Astrocyte (in vitro differentiated cells and primary cell): ENCODE results near the gene HECTD2. TPM values are rescaled to one million over a fixed set of nuclear protein-coding genes. Genes with fewer than 3 reads are reported as not detected.

Experiments
- DNase-seq: peaks from one replicate; pipeline ENCODE4 v3.0.0-alpha.2; 2010; ENCODE audit warnings: low read depth
- FAIRE-seq: peaks from 2 replicates; lab custom pipeline; 2011; peaks lifted over from hg19 to GRCh38; lab: Jason Lieb, UNC
- H2AFZ ChIP-seq: 2 replicates; pipeline ENCODE4 v1.6.0; 2012; ENCODE audit warnings: low read depth, low read length, inconsistent platforms
- H3K27ac ChIP-seq: 2 replicates; pipeline ENCODE4 v1.5.1; 2011; ENCODE audit warnings: low read depth, low read length, inconsistent platforms
- H3K27me3 ChIP-seq: 2 replicates; pipeline ENCODE4 v1.6.0; 2011; ENCODE audit warnings: low read length, inconsistent platforms; ENCODE audit not compliant: insufficient read depth
- H3K36me3 ChIP-seq: 2 replicates; pipeline ENCODE4 v1.5.1; 2011; ENCODE audit warnings: low read length, inconsistent platforms; ENCODE audit not compliant: insufficient read depth
- H3K4me1 ChIP-seq: 2 replicates; pipeline ENCODE4 v1.5.1; 2011; ENCODE audit warnings: low read length, inconsistent platforms; ENCODE audit not compliant: insufficient read depth
- H3K4me2 ChIP-seq: 2 replicates; pipeline ENCODE4 v1.6.0; 2012; ENCODE audit warnings: low read length, inconsistent platforms
- H3K4me3 ChIP-seq: 2 replicates; pipeline ENCODE4 v1.5.1; 2011; ENCODE audit warnings: low read depth, mild to moderate bottlenecking, low read length, inconsistent platforms; ENCODE audit not compliant: insufficient read depth
- H3K79me2 ChIP-seq: 2 replicates; pipeline ENCODE4 v1.6.0; 2012; ENCODE audit warnings: mild to moderate bottlenecking, low read length, inconsistent platforms; ENCODE audit not compliant: insufficient read depth
- H3K9ac ChIP-seq: 2 replicates; pipeline ENCODE4 v1.6.0; 2012; ENCODE audit warnings: mild to moderate bottlenecking, low read length, inconsistent platforms
- H3K9me3 ChIP-seq: 2 replicates; pipeline ENCODE4 v1.5.1; 2012; ENCODE audit warnings: low read depth, mild to moderate bottlenecking, low read length, inconsistent platforms; ENCODE audit not compliant: insufficient read depth
- H4K20me1 ChIP-seq: 2 replicates; pipeline ENCODE4 v1.6.0; 2012; ENCODE audit warnings: low read length, inconsistent platforms; ENCODE audit not compliant: insufficient read depth
- H3K27ac Mint-ChIP-seq: one replicate; pipeline ENCODE4 v1.8.0; 2021; ENCODE audit warnings: mild to moderate bottlenecking, mixed read lengths; ENCODE audit not compliant: unreplicated experiment
- H3K27me3 Mint-ChIP-seq: one replicate; pipeline ENCODE4 v1.8.0; 2021; ENCODE audit warnings: low read depth, mixed read lengths; ENCODE audit not compliant: unreplicated experiment
- H3K36me3 Mint-ChIP-seq: one replicate; pipeline ENCODE4 v1.8.0; 2021; ENCODE audit warnings: low read depth, mixed read lengths; ENCODE audit not compliant: unreplicated experiment
- H3K4me1 Mint-ChIP-seq: one replicate; pipeline ENCODE4 v1.8.0; 2021; ENCODE audit warnings: low read depth, mixed read lengths; ENCODE audit not compliant: unreplicated experiment
- H3K4me3 Mint-ChIP-seq: one replicate; pipeline ENCODE4 v1.8.0; 2021; ENCODE audit warnings: mild to moderate bottlenecking, moderate library complexity, mixed read lengths; ENCODE audit not compliant: unreplicated experiment
- H3K9me3 Mint-ChIP-seq: one replicate; pipeline ENCODE4 v1.8.0; 2021; ENCODE audit warnings: mild to moderate bottlenecking, mixed read lengths; ENCODE audit not compliant: unreplicated experiment
- EZH2 ChIP-seq: IDR thresholded peaks from 2 replicates; pipeline ENCODE4 v1.6.1; 2012; ENCODE audit warnings: mild to moderate bottlenecking, low read length, inconsistent platforms; ENCODE audit not compliant: insufficient read depth
- total RNA-seq: library from RNA; stranded (reverse); gene quantifications from 2 replicates; pipeline ENCODE4 v1.2.1, GENCODE V29; 2021
- TF ChIP-seq, protein P1 (sequence below): IDR thresholded peaks from 2 replicates; pipeline ENCODE4 v1.5.1; 2011; ENCODE audit warnings: low read depth, mild to moderate bottlenecking, inconsistent platforms, low read length, moderate library complexity; ENCODE audit not compliant: insufficient read depth

The HECTD2 gene
- total RNA-seq, 1 donor from 2014 or later: 11.9 TPM

DNA sequence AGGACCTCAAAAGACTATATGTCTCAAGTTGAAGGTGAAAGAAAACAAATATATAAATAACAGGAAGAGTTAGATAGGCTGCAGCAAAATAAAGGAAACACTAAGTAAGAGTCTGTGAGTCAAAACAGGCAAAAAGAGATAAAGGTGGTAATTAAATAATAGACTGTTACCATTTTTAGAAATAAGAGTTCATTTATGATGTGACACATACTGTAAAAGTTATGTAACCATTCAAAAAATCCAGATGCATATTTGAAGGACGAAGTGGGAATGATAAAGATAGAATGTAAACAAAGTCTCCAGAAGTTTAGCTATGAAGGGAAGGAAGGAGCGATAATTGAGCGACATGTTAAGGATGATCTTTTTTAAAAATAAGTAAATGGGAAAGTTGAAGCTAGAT is 50.5 kb downstream of the HECTD2 start:
- no peaks in the 10 kb centered on the region for H3K27me3 ChIP-seq
- H4K20me1 ChIP-seq: no peaks in the 10 kb centered on the region
- H3K27me3 Mint-ChIP-seq: no peaks in the 10 kb centered on the region
- H3K27ac ChIP-seq: no peak overlapping the region
- no peak overlapping the region for H3K4me3 ChIP-seq
- H3K36me3 ChIP-seq: peaks cover 6% of the 10 kb centered on the region
- peaks cover 5% of the 10 kb centered on the region for H3K9me3 Mint-ChIP-seq
- peaks cover 10% of the 10 kb centered on the region for H3K36me3 Mint-ChIP-seq
- no peak overlapping the region for H3K4me3 Mint-ChIP-seq
- no peaks in the 10 kb centered on the region for H3K4me1 Mint-ChIP-seq
- H3K4me1 ChIP-seq: no peaks in the 10 kb centered on the region
- no peak for FAIRE-seq
- H3K9me3 ChIP-seq: no peaks in the 10 kb centered on the region
- no peak overlapping the region for H3K9ac ChIP-seq
- no peak overlapping the region for H3K27ac Mint-ChIP-seq
- no peak for DNase-seq
- no peak overlapping the region for H3K4me2 ChIP-seq
- no peaks in the 10 kb centered on the region for H3K79me2 ChIP-seq
- TF ChIP-seq, protein P1, sequence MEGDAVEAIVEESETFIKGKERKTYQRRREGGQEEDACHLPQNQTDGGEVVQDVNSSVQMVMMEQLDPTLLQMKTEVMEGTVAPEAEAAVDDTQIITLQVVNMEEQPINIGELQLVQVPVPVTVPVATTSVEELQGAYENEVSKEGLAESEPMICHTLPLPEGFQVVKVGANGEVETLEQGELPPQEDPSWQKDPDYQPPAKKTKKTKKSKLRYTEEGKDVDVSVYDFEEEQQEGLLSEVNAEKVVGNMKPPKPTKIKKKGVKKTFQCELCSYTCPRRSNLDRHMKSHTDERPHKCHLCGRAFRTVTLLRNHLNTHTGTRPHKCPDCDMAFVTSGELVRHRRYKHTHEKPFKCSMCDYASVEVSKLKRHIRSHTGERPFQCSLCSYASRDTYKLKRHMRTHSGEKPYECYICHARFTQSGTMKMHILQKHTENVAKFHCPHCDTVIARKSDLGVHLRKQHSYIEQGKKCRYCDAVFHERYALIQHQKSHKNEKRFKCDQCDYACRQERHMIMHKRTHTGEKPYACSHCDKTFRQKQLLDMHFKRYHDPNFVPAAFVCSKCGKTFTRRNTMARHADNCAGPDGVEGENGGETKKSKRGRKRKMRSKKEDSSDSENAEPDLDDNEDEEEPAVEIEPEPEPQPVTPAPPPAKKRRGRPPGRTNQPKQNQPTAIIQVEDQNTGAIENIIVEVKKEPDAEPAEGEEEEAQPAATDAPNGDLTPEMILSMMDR: no peak
- TF ChIP-seq EZH2: no peak
- no peak overlapping the region for H2AFZ ChIP-seq

DNA sequence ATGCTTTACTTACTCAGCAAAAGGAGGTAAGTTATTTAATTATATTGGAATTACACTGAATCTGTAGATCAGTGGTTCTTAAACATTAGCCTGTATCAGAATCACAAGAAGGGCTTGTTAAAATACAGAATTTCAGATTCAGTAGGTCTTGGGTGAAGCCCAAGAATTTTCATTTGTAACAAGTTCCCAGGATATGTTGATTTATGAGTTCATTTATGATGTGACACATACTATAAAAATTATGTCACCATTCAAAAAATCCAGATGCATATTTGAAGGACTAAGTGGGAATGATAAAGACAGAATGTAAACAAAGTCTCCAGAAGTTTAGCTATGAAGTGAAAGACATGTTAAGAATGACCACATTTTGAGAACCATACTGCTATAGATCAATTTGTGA is 52.3 kb downstream of the HECTD2 start:
- DNase-seq: peak; percentile 12
- no peak overlapping the region for H3K4me2 ChIP-seq
- H3K9me3 ChIP-seq: no peaks in the 10 kb centered on the region
- Mint-ChIP-seq H3K36me3 (peaks cover 20% of the 10 kb centered on the region), H3K4me3 (no peak overlapping the region), H3K27me3 (no peaks in the 10 kb centered on the region), H3K27ac (no peak overlapping the region), H3K9me3 (peaks cover 9% of the 10 kb centered on the region), H3K4me1 (no peaks in the 10 kb centered on the region)
- TF ChIP-seq, protein P1: no peak
- TF ChIP-seq EZH2: no peak
- H2AFZ ChIP-seq: no peak overlapping the region
- no peak overlapping the region for H3K4me3 ChIP-seq
- no peak overlapping the region for H3K9ac ChIP-seq
- FAIRE-seq: no peak
- H3K4me1 ChIP-seq: no peaks in the 10 kb centered on the region
- no peaks in the 10 kb centered on the region for H4K20me1 ChIP-seq
- no peak overlapping the region for H3K27ac ChIP-seq
- H3K36me3 ChIP-seq: peaks cover 6% of the 10 kb centered on the region
- H3K27me3 ChIP-seq: no peaks in the 10 kb centered on the region
- H3K79me2 ChIP-seq: no peaks in the 10 kb centered on the region

DNA sequence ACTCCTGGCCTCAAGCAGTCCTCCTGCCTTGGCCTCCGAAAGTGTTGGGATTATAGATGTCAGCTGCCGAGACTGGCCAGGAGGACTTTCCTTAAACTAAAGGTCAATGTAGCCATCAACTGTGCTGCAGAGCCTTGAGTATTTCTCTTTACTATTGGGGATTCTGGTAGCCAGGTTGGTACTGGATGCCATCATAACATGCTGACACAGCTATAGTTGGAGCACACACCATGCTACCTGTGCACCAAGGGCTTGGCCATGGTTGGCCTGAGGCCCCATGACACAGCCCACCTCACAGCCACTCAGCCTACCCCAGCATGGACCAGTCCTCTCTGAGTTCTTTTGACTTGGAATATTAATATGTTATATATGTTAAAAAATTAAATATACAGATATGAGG is 54.4 kb downstream of the HECTD2 start:
- peaks cover 40% of the 10 kb centered on the region for H3K36me3 Mint-ChIP-seq
- H3K79me2 ChIP-seq: no peaks in the 10 kb centered on the region
- no peak overlapping the region for H3K4me3 Mint-ChIP-seq
- peaks cover 13% of the 10 kb centered on the region for H3K9me3 Mint-ChIP-seq
- no peak overlapping the region for H3K4me2 ChIP-seq
- no peak overlapping the region for H3K27ac Mint-ChIP-seq
- DNase-seq (no peak), FAIRE-seq (no peak)
- H3K4me1 ChIP-seq: no peaks in the 10 kb centered on the region
- H3K9me3 ChIP-seq: no peaks in the 10 kb centered on the region
- no peak for TF ChIP-seq EZH2
- TF ChIP-seq, protein P1: no peak
- no peak overlapping the region for H2AFZ ChIP-seq
- no peak overlapping the region for H3K4me3 ChIP-seq
- H4K20me1 ChIP-seq: no peaks in the 10 kb centered on the region
- H3K27ac ChIP-seq: no peak overlapping the region
- H3K27me3 Mint-ChIP-seq: no peaks in the 10 kb centered on the region
- H3K4me1 Mint-ChIP-seq: no peaks in the 10 kb centered on the region
- H3K9ac ChIP-seq: no peak overlapping the region
- H3K27me3 ChIP-seq: no peaks in the 10 kb centered on the region
- H3K36me3 ChIP-seq: peaks cover 8% of the 10 kb centered on the region
